ENCODE results near the gene ZFAND3.

DNA sequence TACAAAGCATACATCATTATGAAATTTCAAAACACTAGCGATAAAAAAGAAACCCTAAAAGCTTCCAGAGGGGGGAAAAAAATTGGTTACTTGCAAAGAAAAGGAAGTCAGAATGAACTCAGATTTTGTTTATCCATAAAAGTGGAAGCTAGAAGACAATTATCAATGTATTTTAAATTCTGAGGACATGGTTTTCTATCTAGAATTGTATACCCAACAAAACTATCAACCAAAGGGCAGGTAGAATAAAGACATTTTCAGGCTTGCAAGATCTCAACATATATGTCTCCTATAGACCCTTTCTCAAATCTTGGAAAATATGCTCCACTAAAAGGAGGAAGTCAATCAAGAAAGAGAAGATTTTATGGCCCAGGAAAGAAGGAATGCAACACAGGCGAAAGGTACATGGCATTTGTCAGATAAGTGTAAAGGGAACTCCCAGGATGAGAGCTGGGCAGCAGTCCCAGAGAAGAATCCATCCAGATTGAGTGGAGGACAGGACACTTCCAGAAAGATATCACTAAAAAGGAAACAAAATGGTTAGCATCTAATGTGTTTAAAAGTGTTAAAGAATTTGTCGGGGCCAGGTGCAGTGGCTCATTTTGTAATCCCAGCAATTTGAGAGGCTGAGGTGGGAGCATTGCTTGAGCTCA, 45.4 kb upstream of the ZFAND3 start:
- TF ChIP-seq, protein P1, sequence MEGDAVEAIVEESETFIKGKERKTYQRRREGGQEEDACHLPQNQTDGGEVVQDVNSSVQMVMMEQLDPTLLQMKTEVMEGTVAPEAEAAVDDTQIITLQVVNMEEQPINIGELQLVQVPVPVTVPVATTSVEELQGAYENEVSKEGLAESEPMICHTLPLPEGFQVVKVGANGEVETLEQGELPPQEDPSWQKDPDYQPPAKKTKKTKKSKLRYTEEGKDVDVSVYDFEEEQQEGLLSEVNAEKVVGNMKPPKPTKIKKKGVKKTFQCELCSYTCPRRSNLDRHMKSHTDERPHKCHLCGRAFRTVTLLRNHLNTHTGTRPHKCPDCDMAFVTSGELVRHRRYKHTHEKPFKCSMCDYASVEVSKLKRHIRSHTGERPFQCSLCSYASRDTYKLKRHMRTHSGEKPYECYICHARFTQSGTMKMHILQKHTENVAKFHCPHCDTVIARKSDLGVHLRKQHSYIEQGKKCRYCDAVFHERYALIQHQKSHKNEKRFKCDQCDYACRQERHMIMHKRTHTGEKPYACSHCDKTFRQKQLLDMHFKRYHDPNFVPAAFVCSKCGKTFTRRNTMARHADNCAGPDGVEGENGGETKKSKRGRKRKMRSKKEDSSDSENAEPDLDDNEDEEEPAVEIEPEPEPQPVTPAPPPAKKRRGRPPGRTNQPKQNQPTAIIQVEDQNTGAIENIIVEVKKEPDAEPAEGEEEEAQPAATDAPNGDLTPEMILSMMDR (IDR thresholded peaks at IDR 0.05): no peak
- TF ChIP-seq ZFX (IDR thresholded peaks at IDR 0.05; ENCODE audit: borderline replicate concordance): no peak
